Effector CD4-positive, alpha-beta T cell (primary cell): ENCODE measurements around the gene PHACTR3.

Experiments
- DNase-seq: peaks from one replicate; pipeline ENCODE4 v3.0.0-alpha.2; 2020

Gene PHACTR3

GRCh38 chr20:59737816-59738215 is 133.5 kb downstream of the PHACTR3 start:
- no peak for DNase-seq

- no peak for DNase-seq
Measured at GRCh38 chr20:59738851-59739250, 134.5 kb downstream of the PHACTR3 start.

GRCh38 chr20:59740621-59741020 is 136.3 kb downstream of the PHACTR3 start:
- DNase-seq, result no peak

GRCh38 chr20:59741073-59741472 is 136.7 kb downstream of the PHACTR3 start:
- no peak for DNase-seq

- no peak for DNase-seq
Measured at GRCh38 chr20:59742351-59743095, 138.2 kb downstream of the PHACTR3 start.

DNA sequence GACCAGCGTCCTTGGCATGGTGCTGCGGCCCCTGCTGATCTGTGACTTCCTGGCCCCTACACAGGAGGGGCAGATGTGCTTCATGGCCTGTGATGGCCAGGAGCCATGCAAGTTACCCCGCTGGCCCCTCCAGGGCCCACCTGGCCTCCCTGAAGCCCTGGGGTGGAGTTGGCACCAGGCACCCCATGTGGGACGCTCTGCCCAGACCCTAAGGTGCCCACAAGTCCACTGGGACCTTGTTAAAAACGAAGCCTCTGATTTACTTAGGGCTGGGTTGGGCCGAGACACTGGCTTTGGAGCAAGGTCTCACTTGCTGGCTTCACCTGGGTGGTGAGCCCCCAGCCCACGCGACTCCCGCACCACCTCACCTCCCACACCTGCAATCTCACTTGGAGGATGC is 139.0 kb downstream of the PHACTR3 start:
- no peak for DNase-seq

DNA sequence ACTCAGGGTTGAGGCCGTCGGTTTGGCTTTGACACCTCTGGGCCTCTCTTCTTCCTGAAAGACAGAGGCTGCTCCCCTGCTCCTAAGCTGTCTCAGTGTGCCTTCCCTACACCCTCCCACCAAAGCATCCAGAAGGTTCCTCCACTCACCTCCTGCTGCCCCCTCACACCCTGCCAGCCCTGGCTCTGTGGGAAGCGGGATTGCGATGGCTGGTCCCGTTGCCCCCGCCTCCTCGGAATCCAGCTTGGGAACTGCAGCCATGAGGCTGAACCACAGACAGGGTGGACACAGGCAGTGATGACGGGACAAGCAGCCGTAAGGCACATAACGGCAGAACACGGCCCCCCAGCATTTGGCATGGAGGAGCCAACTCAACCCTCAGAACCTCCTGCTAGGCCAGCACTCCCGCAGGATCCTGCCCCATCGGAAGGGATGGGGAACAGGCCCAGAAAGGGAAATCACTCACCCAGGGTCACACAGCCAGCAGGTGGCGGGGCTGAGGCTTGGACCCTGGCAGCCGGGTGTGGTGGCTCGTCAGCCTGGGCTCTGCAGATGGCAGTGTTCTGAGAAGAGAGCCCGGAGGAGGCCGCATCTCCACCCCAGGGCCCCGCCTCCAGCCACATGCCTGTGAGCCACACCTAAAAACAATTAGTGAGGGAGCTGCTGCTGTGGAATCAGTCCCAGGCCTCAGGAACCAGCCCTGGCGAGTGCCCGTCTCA is 139.6 kb downstream of the PHACTR3 start:
- DNase-seq, result no peak

DNA sequence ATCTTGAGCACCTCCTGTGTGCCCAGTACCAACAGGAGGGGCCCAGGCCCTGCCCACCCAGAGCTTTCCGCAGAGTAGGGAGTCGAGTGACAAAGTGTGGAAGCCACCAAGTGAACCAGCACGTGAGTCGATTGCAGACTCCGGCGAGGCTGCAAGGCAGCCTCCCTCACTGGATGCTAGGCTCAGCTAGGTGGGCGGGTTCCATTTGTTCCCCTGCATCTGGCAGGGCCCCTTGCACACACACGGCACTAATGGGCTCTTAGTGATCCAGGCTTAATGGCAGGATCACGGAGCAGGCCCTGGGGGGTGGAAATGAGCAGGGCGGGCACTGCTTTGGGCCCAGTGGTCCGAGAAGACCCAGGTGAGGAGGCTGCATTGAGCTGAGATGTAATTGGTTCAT is 140.4 kb downstream of the PHACTR3 start:
- DNase-seq, result no peak

- DNase-seq, result no peak
Measured at GRCh38 chr20:59745201-59745600, 140.9 kb downstream of the PHACTR3 start.

DNA sequence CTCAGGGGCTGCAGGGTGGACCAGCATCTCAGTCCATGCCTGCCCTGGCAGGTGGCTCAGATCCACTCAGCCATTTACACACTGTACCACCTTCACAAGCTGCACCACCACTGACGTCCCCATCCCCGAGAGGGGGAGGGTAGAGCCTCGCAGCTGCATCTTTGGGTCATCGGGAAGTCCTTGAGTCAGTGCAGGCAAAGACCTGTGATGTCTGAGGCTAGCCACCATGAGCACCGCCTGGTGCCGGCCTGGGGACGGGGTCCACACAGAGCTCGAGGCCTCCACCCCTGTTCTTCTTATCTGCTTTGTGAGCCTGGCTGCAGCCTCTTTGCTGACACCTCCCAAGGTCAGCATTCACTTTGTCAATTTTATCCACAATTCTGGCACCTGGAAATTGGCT is 141.4 kb downstream of the PHACTR3 start:
- DNase-seq, result no peak

DNA sequence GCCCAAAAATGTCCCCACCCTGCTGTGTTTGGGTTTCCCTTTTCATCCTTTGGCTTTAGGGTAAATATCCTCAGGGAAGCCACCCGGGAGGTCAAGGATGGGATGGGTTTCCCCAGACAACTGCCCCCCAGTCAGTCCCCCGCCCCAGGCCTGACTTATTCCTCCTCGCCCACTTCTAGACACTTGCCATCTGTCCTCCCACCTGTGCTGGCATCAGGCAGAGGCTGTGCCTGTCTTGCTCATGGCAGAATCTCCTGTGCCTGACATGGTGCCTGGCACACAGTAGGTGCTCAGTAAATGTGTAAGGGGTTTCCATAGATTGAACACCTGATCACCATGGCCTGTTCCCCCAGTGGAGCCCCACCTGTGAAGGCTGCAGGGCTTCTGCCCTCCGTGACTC is 141.8 kb downstream of the PHACTR3 start:
- DNase-seq, result no peak

DNA sequence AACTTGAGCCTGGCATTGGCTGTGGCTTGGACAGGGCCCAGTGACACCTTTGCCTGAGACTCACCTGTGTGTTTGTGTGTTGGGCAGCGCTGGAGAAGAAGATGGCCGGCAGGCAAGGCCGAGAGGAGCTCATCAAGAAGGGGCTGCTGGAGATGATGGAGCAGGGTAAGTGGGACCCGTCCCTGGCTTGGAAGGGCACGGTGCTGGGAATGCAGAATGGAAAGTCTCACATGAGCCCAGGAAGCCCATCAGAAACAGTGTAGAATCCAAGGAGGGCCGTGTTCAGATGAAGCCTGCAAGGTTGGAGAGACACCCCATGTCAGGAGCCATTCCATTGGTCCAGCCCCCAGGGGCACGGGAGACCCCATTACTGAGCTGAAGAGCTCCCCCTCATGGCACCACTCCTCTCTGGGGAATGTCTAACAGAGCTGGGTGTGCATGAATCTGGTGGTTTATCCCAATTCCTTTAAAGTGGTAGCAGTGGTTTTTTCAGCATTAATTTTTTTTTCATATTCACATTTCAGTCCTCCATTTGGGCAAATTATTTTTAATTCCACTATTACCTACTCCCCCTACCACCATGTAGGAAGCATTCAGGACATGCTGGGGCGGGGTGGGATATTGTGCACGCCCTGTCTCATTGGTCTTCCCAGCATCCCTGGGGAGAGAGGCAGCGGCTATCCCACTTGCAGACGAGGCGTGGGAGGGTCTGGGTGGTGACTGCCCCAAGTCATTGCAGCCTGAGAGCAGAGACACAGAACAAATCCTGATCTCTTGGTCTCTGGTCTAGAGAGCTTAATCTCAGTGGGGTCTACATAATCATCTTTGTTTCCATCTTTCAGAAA is 143.6 kb downstream of the PHACTR3 start:
- no peak for DNase-seq

DNA sequence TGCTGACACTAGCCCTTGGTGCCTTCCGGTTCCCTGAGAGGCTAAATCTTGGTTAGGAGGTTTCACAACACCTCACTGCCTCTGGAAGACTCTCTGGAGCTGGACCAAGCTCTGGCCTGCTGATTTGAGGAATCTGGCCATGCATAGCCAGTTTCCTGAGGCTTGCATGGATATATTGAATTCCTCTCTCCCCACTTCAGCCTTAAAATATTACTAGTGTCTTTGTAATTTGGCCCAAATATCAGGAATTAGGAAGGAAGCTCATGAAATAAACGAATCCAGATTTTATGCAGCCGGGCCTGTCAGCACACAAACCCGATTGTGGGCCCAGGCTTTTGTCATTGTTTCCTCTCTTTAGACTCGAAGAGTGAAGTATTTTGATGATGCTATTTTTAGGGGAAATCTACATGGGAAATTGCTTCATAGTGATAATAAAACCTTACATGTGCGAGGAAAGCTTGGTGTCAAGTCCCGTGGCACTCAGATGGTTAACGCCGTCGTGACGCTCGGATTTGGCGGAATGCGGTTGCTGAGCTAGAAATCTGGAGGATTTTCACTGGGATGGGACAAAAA is 144.4 kb downstream of the PHACTR3 start:
- no peak for DNase-seq

GRCh38 chr20:59749301-59749700 is 145.0 kb downstream of the PHACTR3 start:
- no peak for DNase-seq

DNA sequence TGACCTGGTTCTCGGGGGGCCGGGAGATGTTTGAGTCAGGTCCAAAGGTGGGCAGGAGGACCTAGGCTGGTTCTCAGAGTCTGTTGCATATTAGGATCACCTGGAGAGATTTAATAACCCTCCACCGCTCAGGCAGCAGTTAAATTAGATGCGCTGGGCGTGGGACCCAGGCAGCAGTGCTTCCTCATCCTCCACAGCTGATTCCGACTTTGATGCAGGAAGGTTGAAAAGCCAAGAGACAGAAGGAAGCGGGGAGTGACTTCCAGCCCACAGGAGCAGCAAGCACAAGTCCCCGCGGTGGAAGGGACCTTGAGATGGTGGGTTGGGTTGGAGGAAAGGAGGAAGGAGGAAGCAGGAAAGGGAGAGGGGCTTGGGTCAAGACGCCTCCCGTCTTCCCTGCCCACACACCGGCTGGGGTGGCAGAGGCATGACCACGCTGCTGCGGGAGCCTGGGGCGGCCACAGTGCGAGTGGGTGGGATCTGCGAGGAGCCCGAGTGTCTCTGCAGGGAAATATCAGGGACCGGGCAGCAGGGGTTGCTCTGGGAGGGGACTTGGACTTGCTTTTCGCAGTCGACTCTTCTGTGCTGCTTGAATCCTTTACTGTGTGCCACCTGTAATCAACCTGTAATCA is 146.0 kb downstream of the PHACTR3 start:
- no peak for DNase-seq

- no peak for DNase-seq
Measured at GRCh38 chr20:59751075-59751711, 146.9 kb downstream of the PHACTR3 start.

- DNase-seq, result no peak
Measured at GRCh38 chr20:59752101-59752586, 147.8 kb downstream of the PHACTR3 start.

DNA sequence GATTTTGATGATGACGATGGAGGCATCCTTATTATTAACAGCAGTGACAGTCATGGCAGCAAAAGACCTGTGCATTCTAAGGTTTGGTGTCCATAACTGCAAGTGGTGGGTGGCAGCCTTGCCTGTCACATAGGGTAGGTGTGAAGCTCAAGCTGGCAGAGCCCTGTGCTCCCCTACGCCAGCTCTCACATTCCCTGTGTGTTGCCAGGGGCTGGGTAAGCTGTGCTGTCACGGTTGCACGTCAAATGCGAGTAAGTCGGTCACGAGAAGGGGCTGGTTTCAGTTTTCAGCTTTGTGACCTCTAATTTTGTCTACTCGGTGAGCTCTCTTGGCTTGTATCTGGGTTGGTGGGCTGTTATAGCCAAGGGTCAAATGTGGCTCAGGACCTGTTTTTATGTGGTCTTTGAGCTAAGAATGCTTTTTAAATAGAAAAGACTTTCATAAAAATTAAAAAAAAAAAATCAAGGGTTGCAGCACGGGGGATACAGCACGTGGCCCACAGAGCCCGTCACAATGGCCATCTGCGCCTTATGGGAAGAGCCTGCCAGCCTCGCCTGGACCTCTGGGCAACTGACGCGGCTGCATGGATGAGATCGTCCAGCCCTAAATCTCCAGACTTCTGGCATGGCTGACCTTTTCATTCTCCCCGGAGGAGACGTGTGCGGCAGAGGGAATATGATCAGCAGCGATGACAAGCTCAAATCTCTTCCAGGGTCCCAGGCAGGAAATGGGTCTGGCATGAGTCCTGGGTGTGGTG is 148.5 kb downstream of the PHACTR3 start:
- no peak for DNase-seq

DNA sequence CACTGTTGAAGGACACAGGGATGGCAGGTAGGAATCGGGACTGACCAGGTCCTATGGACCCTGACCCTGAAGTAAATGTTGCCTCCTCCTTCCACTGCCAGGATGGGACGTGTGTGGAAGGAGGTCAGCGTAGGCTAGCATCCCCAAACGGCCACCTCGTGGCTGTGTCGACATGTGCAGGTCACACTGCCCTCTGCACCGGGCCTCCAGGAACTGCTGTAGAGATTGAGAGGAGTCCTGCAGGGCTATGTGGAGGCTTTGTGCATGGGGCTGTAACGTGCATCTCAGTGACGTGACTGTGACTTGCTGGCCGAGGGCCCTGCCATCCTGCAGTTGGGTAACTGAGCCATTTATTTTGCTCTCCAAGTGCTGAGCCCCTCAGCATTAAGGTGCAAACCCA is 149.5 kb downstream of the PHACTR3 start:
- no peak for DNase-seq

DNA sequence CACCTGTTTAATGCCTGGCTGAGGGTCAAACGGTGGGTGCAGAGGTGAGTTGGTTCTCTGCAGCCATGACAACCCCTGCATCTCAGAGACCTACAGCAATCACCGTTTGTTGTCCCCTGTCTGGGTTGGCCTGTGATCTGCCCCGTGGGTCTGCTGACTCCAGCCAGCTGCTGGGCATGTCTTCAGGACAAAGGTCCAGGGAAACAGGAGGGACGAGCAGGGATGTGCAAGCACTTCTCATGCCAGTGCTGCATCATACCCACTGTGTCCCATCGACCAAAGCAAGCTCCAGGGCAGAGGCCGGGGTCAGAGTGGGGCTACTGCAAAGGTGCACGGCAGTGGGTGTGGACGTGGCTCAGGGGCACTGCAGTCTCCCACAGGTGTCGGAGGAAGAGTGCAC is 150.2 kb downstream of the PHACTR3 start:
- DNase-seq, result no peak

DNA sequence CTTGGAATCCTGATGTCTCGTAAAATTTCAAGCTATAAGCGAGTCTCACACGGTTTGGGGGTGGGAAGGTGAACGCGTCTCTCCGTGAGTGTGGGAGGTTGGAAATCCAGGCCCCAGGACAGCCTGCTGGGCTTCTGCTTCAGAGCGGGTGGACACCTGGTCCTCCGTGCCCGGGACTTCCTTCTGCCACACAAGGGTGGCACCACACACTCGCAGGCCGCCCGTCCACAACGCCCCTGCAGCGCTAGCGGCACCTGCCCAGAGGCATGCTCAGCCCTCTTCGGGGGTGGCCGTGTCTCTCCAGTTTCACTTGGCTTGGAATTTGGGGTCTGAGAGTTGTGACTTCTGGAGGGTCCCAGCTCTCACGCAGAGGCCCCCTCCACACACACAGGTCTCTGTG is 151.9 kb downstream of the PHACTR3 start:
- no peak for DNase-seq
